ENCODE results near the gene USP21. TPM values are rescaled to one million over a fixed set of nuclear protein-coding genes. Genes with fewer than 3 reads are reported as not detected.

USP21 gene
- total RNA-seq, 4 donors from 2014 or later = 13.3 to 25.3 (median 16.3) TPM

DNA sequence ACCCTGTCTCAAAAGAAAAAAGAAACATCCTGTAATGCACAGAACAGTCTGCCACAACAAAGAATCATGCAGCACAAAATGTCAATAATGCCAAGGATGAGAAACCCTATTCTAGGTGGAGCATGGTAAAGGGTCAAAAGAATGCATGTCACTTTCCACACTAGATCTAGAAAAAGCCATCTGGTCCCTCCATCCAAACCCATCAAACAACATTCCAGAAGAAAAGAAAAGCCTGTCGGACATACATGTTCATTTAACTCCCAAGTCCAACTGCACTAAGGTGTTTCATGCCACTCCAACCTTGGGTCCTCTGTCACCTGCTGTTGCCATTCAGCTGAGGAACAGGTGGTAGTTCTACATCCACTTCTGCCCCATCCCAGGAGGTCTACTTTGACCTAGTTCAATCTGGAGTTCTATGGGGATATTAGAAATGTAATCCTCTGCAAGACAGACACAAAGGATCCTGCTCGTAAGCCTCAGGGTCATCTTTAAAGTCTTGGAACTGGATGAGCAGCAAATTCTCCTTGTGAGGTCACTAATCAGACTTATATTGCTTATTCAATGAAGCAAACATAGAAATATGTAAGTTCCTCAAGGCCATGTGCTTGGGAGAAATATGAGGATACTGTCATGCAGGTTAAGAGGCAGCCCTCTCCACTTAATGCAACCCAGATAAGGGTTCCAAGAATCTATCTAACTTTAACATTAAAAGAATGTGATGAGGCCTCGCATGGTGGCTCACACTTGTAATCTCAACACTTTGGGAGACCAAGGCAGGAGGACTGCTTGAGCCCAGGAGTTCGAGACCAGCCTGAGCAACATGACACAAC, 30.5 kb upstream of the USP21 start:
- Histone ChIP-seq H3K4me1 (peaks cover 30 to 63% (median 62%) of the 10 kb centered on the region in 4 donors), H3K36me3 (peaks cover 28 to 68% (median 41%) of the 10 kb centered on the region in 4 donors), H3K27me3 (no peaks in the 10 kb centered on the region), H3K9me3 (no peaks in the 10 kb centered on the region), H3K27ac (replicated peaks in 1 of 4) (peak overlapping the region in 1 of 4 donors; percentile 7), H3K4me3 (no peak overlapping the region)
- DNase-seq (ENCODE audit: extremely low spot score) = no peak
- WGBS = 88% methylated on average over 4 of the region's 4 CpGs
- TF ChIP-seq POLR2A (IDR thresholded peaks at IDR 0.05; ENCODE audit: low read depth) (no peak), EP300 (IDR thresholded peaks at IDR 0.05) (no peak), POLR2AphosphoS5 (IDR thresholded peaks at IDR 0.05) (no peak)
- TF ChIP-seq, protein P1, sequence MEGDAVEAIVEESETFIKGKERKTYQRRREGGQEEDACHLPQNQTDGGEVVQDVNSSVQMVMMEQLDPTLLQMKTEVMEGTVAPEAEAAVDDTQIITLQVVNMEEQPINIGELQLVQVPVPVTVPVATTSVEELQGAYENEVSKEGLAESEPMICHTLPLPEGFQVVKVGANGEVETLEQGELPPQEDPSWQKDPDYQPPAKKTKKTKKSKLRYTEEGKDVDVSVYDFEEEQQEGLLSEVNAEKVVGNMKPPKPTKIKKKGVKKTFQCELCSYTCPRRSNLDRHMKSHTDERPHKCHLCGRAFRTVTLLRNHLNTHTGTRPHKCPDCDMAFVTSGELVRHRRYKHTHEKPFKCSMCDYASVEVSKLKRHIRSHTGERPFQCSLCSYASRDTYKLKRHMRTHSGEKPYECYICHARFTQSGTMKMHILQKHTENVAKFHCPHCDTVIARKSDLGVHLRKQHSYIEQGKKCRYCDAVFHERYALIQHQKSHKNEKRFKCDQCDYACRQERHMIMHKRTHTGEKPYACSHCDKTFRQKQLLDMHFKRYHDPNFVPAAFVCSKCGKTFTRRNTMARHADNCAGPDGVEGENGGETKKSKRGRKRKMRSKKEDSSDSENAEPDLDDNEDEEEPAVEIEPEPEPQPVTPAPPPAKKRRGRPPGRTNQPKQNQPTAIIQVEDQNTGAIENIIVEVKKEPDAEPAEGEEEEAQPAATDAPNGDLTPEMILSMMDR (IDR thresholded peaks at IDR 0.05) = no peak
- intact Hi-C loops (cut with DNase I) = no loop called here

DNA sequence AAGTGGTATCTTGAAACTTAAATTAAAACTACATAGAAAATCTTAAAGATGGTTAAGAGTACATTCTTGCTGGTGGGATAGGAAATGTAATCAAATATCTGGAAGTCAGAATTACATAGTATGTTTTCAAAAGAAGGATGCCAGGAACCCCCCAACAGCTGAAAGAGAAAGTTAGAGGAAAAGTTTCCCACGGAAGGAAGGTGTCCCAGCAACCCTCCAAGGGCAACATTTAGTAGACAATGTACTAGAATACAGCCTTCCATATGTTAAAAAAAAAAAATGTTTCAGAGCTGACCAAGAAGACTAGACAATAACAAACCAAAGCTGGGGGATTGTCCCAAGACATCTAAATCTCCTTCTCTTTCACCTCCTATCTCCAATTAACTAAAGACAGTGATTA, 29.0 kb upstream of the USP21 start:
- Histone ChIP-seq H3K4me1 (peaks cover 38 to 76% (median 72%) of the 10 kb centered on the region in 4 donors), H3K4me3 (no peak overlapping the region), H3K27me3 (no peaks in the 10 kb centered on the region), H3K27ac (replicated peaks in 1 of 4) (peak overlapping the region in 1 of 4 donors; percentile 96), H3K9me3 (no peaks in the 10 kb centered on the region), H3K36me3 (peaks cover 21 to 53% (median 30%) of the 10 kb centered on the region in 4 donors)
- DNase-seq (ENCODE audit: extremely low spot score) = no peak
- intact Hi-C loops (cut with DNase I) = no loop called here
- TF ChIP-seq POLR2A (IDR thresholded peaks at IDR 0.05; ENCODE audit: low read depth) = no peak
- TF ChIP-seq, protein P1 (IDR thresholded peaks at IDR 0.05) = no peak
- no peak for TF ChIP-seq POLR2AphosphoS5 (IDR thresholded peaks at IDR 0.05)
- no peak for TF ChIP-seq EP300 (IDR thresholded peaks at IDR 0.05)
- WGBS = 36% methylated on average over 1 of the region's 1 CpG

DNA sequence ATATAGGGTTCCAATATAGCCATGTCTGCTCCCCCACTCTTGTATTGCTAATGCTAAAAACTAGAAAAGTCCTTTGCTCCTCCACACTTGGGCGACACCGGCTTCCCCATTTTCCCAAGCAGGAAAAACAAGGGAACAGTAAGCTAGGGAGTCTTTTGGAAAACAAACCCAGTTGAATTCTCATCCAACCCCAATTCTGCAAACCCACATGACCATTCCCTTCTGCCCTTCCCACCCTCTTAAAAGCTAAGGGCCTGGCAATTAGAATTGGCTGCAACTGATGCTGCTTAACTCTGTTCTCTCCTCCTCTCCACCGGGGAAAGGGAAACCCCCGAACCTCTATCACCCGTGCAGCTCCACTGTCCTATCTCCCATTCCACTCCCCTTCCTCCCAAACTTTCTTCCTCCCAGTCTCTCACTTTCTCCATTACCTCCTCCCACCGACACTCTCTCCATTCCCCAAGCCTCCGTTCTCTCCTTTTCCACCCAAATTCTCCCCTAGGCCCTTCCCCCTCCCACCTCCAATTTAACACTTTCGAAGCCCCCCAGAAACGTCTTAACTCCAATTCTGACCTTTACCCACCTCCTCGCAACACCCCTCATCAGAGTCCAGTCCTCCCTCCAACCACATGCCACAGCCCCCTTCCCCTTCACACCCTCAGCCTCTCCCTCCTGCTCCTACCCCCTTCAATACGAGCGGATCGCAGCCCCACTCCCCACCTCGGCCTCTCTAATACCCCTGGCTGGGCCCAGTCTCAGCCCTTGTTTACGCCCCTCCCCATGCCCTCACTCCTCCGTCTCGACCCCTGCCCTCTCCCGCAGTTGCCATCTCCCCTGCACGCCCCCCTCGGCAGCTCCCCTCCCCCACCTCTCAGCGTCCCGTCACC, 27.5 kb upstream of the USP21 start:
- intact Hi-C loops (cut with DNase I) = loop anchor here (2.0 kb wide), 1 partner anchor 23 kb away; no protein-coding TSS in a partner anchor
- Histone ChIP-seq H3K27ac (replicated peaks in 1 of 4) (peak overlapping the region; percentile 93 to 96 (median 96)), H3K36me3 (peaks cover 13 to 39% (median 24%) of the 10 kb centered on the region in 4 donors), H3K4me3 (peak overlapping the region; percentile 72 to 84 (median 81)), H3K27me3 (no peaks in the 10 kb centered on the region), H3K4me1 (peaks cover 38 to 68% (median 68%) of the 10 kb centered on the region in 4 donors), H3K9me3 (no peaks in the 10 kb centered on the region)
- WGBS = 2% methylated on average over 22 of the region's 22 CpGs
- DNase-seq (ENCODE audit: extremely low spot score) = no peak
- TF ChIP-seq EP300 (IDR thresholded peaks at IDR 0.05) (no peak), POLR2A (IDR thresholded peaks at IDR 0.05; ENCODE audit: low read depth) (no peak), POLR2AphosphoS5 (IDR thresholded peaks at IDR 0.05) (peak in 1 of 2 donors; percentile 10)
- TF ChIP-seq, protein P1 (IDR thresholded peaks at IDR 0.05) = no peak

DNA sequence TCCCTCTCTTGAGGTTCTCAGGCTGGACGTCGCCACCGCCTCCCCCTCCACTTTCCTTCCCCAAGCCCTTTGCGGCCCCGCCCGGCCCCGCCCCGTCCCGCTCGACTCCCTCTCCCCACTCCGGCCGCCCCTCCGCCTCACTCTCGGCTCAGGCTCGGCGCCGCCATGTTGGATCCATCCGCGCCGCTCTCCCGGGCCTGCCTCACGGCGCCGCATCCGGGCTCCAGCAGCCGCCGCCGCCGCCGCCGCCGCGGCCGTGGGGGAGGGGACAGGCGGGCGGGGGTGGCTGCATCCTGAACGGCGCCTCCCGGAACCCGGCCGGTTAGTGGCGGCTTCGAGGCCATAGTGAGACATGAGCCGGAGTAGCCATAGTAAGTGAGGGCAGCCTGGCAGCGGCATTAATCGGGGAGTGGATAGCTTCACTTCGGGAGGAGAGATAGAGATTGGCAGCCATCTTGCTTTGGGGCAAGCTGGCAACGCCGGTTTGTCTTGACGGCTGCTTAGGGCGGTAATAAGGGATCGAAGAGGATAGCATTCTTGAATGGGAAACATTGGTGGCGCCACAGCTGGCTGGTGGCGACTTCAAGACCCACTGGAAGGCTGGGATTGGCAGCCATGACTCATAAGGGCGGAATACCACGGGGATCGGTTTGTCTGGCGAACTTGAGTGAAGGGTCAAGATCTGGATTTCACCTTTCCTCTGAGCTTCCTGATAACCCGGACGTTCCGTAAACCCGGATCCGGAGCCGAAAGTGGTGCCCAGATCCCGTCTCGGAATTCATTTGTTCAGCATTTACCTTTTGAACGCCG, 26.7 kb upstream of the USP21 start, which contains the start of gene DEDD:
TSS of gene DEDD (minus strand) at position 258 of the 810 bp plus-strand sequence. CDS start 8,205 bp downstream, outside the sequence.
- TF ChIP-seq EP300 (IDR thresholded peaks at IDR 0.05) = peak; percentile 69
- TF ChIP-seq POLR2AphosphoS5 (IDR thresholded peaks at IDR 0.05) = peak; percentile 56 to 62
- peak; percentile 41 for TF ChIP-seq POLR2A (IDR thresholded peaks at IDR 0.05; ENCODE audit: low read depth)
- TF ChIP-seq, protein P1 (IDR thresholded peaks at IDR 0.05) = no peak
- 1% methylated on average over 29 of the region's 68 CpGs for WGBS
- H3K9me3 ChIP-seq = no peaks in the 10 kb centered on the region
- intact Hi-C loops (cut with DNase I) = loop anchor here (2.0 kb wide), 1 partner anchor 22 kb away; no protein-coding TSS in a partner anchor
- H3K4me1 ChIP-seq = peaks cover 31 to 61% (median 61%) of the 10 kb centered on the region in 4 donors
- H3K36me3 ChIP-seq = peaks cover 11 to 31% (median 19%) of the 10 kb centered on the region in 4 donors
- peak; percentile 99 for DNase-seq (ENCODE audit: extremely low spot score)
- H3K27me3 ChIP-seq = no peaks in the 10 kb centered on the region
- H3K27ac ChIP-seq (replicated peaks in 1 of 4) = peak within 1 kb of the TSS; percentile 93 to 96 (median 96)
- H3K4me3 ChIP-seq = peak within 1 kb of the TSS; percentile 72 to 84 (median 81)

All from esophagus muscularis mucosa (tissue), 4 donors.